SK-N-SH (cell line): ENCODE measurements around the gene TRIP4. TPM values are rescaled to one million over a fixed set of nuclear protein-coding genes. Genes with fewer than 3 reads are reported as not detected.

Source experiments
- CTCF ChIA-PET: fragments of 300-600, 350-600 bp; formaldehyde crosslinking; extraction: SDS; loops from one replicate; lab custom pipeline; 2021; lab: Yijun Ruan, JAX
- POLR2A ChIA-PET: fragments of 350-600 bp; sonication (Branson Sonifier 250); formaldehyde crosslinking; extraction: SDS; loops from one replicate; lab custom pipeline; 2020; ENCODE audit warnings: antibody characterized with exemption, inconsistent platforms; lab: Yijun Ruan, JAX
- DNase-seq: peaks from one replicate; pipeline ENCODE4 v3.0.0; 2012
- H2AFZ ChIP-seq: fragments of 200-600 bp; sonication (generic); 2 replicates; pipeline ENCODE4 v1.8.1; 2016; ENCODE audit warnings: antibody characterized with exemption, mild to moderate bottlenecking, low read depth
- H3F3A ChIP-seq: fragments of 200-600 bp; sonication (generic); replicated peaks from 2 replicates; pipeline ENCODE3; 2016; ENCODE audit warnings: antibody characterized with exemption, mild to moderate bottlenecking; ENCODE audit not compliant: insufficient read depth
- H3K27ac ChIP-seq, 2 experiments: fragments of 200-500 bp in 1 of 2; fragments of 200-600 bp in 1 of 2; sonication (Bioruptor generic) in 1 of 2; sonication (generic), shearing (Covaris generic) in 1 of 2; 2 replicates each; pipeline versions ENCODE4 v1.5.1 to v1.6.1; 2014 to 2016; ENCODE audit warnings: low read depth in 2 of 2, inconsistent platforms in 1 of 2, low read length in 1 of 2, mild to moderate bottlenecking in 1 of 2, mixed read lengths in 1 of 2
- H3K27me3 ChIP-seq: fragments of 200-600 bp; sonication (generic), shearing (Covaris generic); 2 replicates; pipeline ENCODE4 v1.6.1; 2016; ENCODE audit warnings: mixed run types; ENCODE audit not compliant: insufficient read depth
- H3K36me3 ChIP-seq, 2 experiments: fragments of 200-500 bp in 1 of 2; fragments of 200-600 bp in 1 of 2; sonication (Bioruptor generic) in 1 of 2; sonication (generic) in 1 of 2; replicated peaks in 1 of 2; 2 replicates each; pipeline versions ENCODE3 to v1.5.1; 2014 to 2016; ENCODE audit warnings: low read length in 1 of 2, mild to moderate bottlenecking in 1 of 2; ENCODE audit not compliant: insufficient read depth in 2 of 2, control insufficient read depth in 1 of 2
- H3K4me1 ChIP-seq, 2 experiments: fragments of 200-500 bp in 1 of 2; fragments of 200-600 bp in 1 of 2; sonication (Bioruptor generic) in 1 of 2; sonication (generic), shearing (Covaris generic) in 1 of 2; 2 replicates each; pipeline versions ENCODE4 v1.5.1 to v1.6.1; 2014 to 2016; ENCODE audit warnings: low read depth in 1 of 2, low read length in 1 of 2, mixed run types in 1 of 2; ENCODE audit not compliant: insufficient read depth in 2 of 2, control insufficient read depth in 1 of 2
- H3K4me2 ChIP-seq: fragments of 200-600 bp; sonication (generic), shearing (Covaris generic); 2 replicates; pipeline ENCODE4 v1.6.1; 2017; ENCODE audit warnings: mixed run types
- H3K4me3 ChIP-seq, 2 experiments: fragments of 200-500 bp in 1 of 2; fragments of 200-600 bp in 1 of 2; sonication (Bioruptor generic) in 1 of 2; sonication (generic), shearing (Covaris generic) in 1 of 2; 2 replicates each; pipeline versions ENCODE4 v1.5.1 to v1.8.1; 2014 to 2016; ENCODE audit warnings: low read depth in 2 of 2, inconsistent platforms in 1 of 2, low read length in 1 of 2, mild to moderate bottlenecking in 1 of 2, mixed read lengths in 1 of 2, moderate library complexity in 1 of 2
- H3K79me2 ChIP-seq: fragments of 200-600 bp; sonication (generic); 2 replicates; pipeline ENCODE4 v1.8.1; 2017; ENCODE audit warnings: mild to moderate bottlenecking; ENCODE audit not compliant: insufficient read depth
- H3K9ac ChIP-seq: fragments of 200-600 bp; sonication (generic); 2 replicates; pipeline ENCODE4 v1.6.1; 2017; ENCODE audit warnings: mixed run types
- H3K9me2 ChIP-seq: fragments of 200-600 bp; sonication (generic); 2 replicates; pipeline ENCODE4 v1.6.1; 2017; ENCODE audit warnings: mixed run types
- H3K9me3 ChIP-seq: fragments of 200-600 bp; sonication (generic); 2 replicates; pipeline ENCODE4 v1.6.1; 2017; ENCODE audit warnings: mixed run types, mild to moderate bottlenecking, moderate library complexity
- H4K20me1 ChIP-seq: fragments of 200-600 bp; sonication (generic); 2 replicates; pipeline ENCODE4 v1.6.1; 2017; ENCODE audit warnings: mild to moderate bottlenecking, mixed run types; ENCODE audit not compliant: insufficient read depth
- ELF1 ChIP-seq: IDR thresholded peaks from 2 replicates; pipeline ENCODE4 v1.4.0; 2012
- FOSL2 ChIP-seq: IDR thresholded peaks from 2 replicates; pipeline ENCODE4 v1.4.0; 2012; ENCODE audit warnings: low read depth, mild to moderate bottlenecking, moderate library complexity, borderline replicate concordance
- FOXM1 ChIP-seq: IDR thresholded peaks from 2 replicates; pipeline ENCODE4 v1.4.0; 2012; ENCODE audit warnings: low read depth, mild to moderate bottlenecking
- GABPA ChIP-seq: IDR thresholded peaks from 2 replicates; pipeline ENCODE4 v1.4.0; 2012; ENCODE audit warnings: low read depth, mild to moderate bottlenecking
- JUND ChIP-seq: IDR thresholded peaks from 2 replicates; pipeline ENCODE4 v1.4.0; 2012
- MAX ChIP-seq: IDR thresholded peaks from 2 replicates; pipeline ENCODE4 v1.4.0; 2012; ENCODE audit warnings: low read depth
- MEF2A ChIP-seq: IDR thresholded peaks from 2 replicates; pipeline ENCODE4 v1.4.0; 2012; ENCODE audit warnings: low read depth, borderline replicate concordance
- NFIC ChIP-seq: IDR thresholded peaks from 2 replicates; pipeline ENCODE4 v1.4.0; 2012; ENCODE audit warnings: borderline replicate concordance
- POLR2AphosphoS5 ChIP-seq: IDR thresholded peaks from 2 replicates; pipeline ENCODE4 v1.6.1; 2012; ENCODE audit warnings: low read depth, low read length
- RCOR1 ChIP-seq: fragments of 150-350 bp; IDR thresholded peaks from 2 replicates; pipeline ENCODE4 v1.6.1; 2017; ENCODE audit warnings: antibody characterized with exemption, low read length
- REST ChIP-seq: IDR thresholded peaks from 2 replicates; pipeline ENCODE4 v1.6.1; 2012; ENCODE audit warnings: mild to moderate bottlenecking, low read depth, low read length, moderate library complexity
- RXRA ChIP-seq: IDR thresholded peaks from 2 replicates; pipeline ENCODE4 v1.4.0; 2012; ENCODE audit warnings: low read depth, mild to moderate bottlenecking, borderline replicate concordance
- SIN3A ChIP-seq: IDR thresholded peaks from 2 replicates; pipeline ENCODE4 v1.6.1; 2012; ENCODE audit warnings: low read depth, mild to moderate bottlenecking, low read length, moderate library complexity, borderline replicate concordance
- USF1 ChIP-seq: IDR thresholded peaks from 2 replicates; pipeline ENCODE4 v1.4.0; 2012; ENCODE audit warnings: low read depth, borderline replicate concordance
- USF2 ChIP-seq: fragments of 150-350 bp; IDR thresholded peaks from 2 replicates; pipeline ENCODE4 v1.6.1; 2017; ENCODE audit warnings: antibody characterized with exemption, low read length, low read depth, borderline replicate concordance
- ZBTB33 ChIP-seq: IDR thresholded peaks from 2 replicates; pipeline ENCODE4 v1.4.0; 2012; ENCODE audit warnings: low read depth, borderline replicate concordance
- WGBS: methylation state at CpG from one replicate; pipeline ENCODE4 v1.1.6; 2017; ENCODE audit warnings: low lambda C conversion rate; 5-methylcytosine and 5-hydroxymethylcytosine counted together
- polyA plus RNA-seq, 3 experiments: library from polyadenylated mRNA; depleted of rRNA; stranded (reverse); fragments of >200 nt; gene quantifications; 2 replicates each; pipeline ENCODE4 v1.2.3, GENCODE V29; 2012

The TRIP4 gene
- polyA plus RNA-seq, 1 of the 3 experiments (the other 2 are of a cell fraction) = 14.5 TPM

- under 1% methylated on average over 30 of the region's 30 CpGs for WGBS
- H3K4me2 ChIP-seq = peak overlapping the region; percentile 71
These were observed 32.2 kb upstream of the TRIP4 start for GRCh38 chr15:64355348-64355943.

GRCh38 chr15:64355944-64356709 is 31.5 kb upstream of the TRIP4 start, which contains the start of gene CSNK1G1:
TSS of gene CSNK1G1 (minus strand) at chr15:64356173. CDS start at chr15:64300499, 55,674 bp downstream.
- H3K4me2 ChIP-seq = peak within 1 kb of the TSS; percentile 71
- H3K79me2 ChIP-seq = peaks cover 50% of the 10 kb centered on the region
- peaks cover 3 to 5% of the 10 kb centered on the region in 2 experiments; a peak in 3 of 4 replicates for H3K4me1 ChIP-seq
- H3K4me3 ChIP-seq = peak within 1 kb of the TSS; percentile 66 to 74
- ChIA-PET CTCF (interaction anchor here (0.6 to 2.5 kb wide), 8 partner anchors 13 to 325 kb away, joined by 3 to 13 read pairs (median 4); partner anchors contain the start of genes PPIB and SNX22), POLR2A (interaction anchor here (1.4 kb wide), 1 partner anchor 31 kb away, joined by 3 read pairs; the partner anchor contains the start of gene TRIP4)
- DNase-seq = peak; percentile 93
- peak within 1 kb of the TSS; percentile 81 to 85 for H3K27ac ChIP-seq
- WGBS = 1% methylated on average over 36 of the region's 42 CpGs
- no peaks in the 10 kb centered on the region for H3K9me3 ChIP-seq
- peak within 1 kb of the TSS; percentile 74 for H2AFZ ChIP-seq
- H3K9ac ChIP-seq = peak within 1 kb of the TSS; percentile 88
- H3K9me2 ChIP-seq = no peaks in the 10 kb centered on the region
- no peaks in the 10 kb centered on the region for H3K27me3 ChIP-seq
- peaks cover 0 to 4% of the 10 kb centered on the region in 2 experiments for H3K36me3 ChIP-seq
- H4K20me1 ChIP-seq = peaks cover under 1% of the 10 kb centered on the region; the same call in 1 of the 2 replicates
- peaks cover 22% of the 10 kb centered on the region for H3F3A ChIP-seq
- TF ChIP-seq MAX (peak; percentile 5; the same call in 1 of the 2 replicates), ZBTB33 (no peak), NFIC (no peak), USF1 (no peak), MEF2A (no peak), SIN3A (peak; percentile 80; the same call in 1 of the 2 replicates), JUND (no peak), RCOR1 (no peak), FOXM1 (no peak), FOSL2 (no peak), RXRA (no peak), ELF1 (peak; percentile 97), REST (no peak; the same call in 1 of the 2 replicates), POLR2AphosphoS5 (peak; percentile 67)

More at GRCh38 chr15:64355348-64355943, 32.2 kb upstream of the TRIP4 start:
- peaks cover 3 to 12% of the 10 kb centered on the region in 2 experiments; a peak in 3 of 4 replicates for H3K4me1 ChIP-seq
- peak overlapping the region; percentile 74; the same call in 1 of the 2 replicates for H2AFZ ChIP-seq
- H3K79me2 ChIP-seq = peaks cover 55% of the 10 kb centered on the region
- peaks cover 25% of the 10 kb centered on the region for H3F3A ChIP-seq
- CTCF ChIA-PET = interaction anchor here (0.5 to 2.5 kb wide), 10 partner anchors 14 to 326 kb away, joined by 3 to 13 read pairs (median 3); partner anchors contain the start of genes PPIB and SNX22
- peak overlapping the region; percentile 81 to 85 for H3K27ac ChIP-seq
- TF ChIP-seq USF2 (no peak), GABPA (peak; percentile 11; the same call in 1 of the 2 replicates)
- peaks cover 7% of the 10 kb centered on the region for H4K20me1 ChIP-seq
- H3K36me3 ChIP-seq = peaks cover 0 to 4% of the 10 kb centered on the region in 2 experiments
- no peaks in the 10 kb centered on the region for H3K9me2 ChIP-seq
- DNase-seq = peak; percentile 52
- H3K4me3 ChIP-seq = peak overlapping the region; percentile 66 to 74
- H3K9ac ChIP-seq = peak overlapping the region; percentile 88
- H3K27me3 ChIP-seq = no peaks in the 10 kb centered on the region
- no peaks in the 10 kb centered on the region for H3K9me3 ChIP-seq
- POLR2A ChIA-PET = interaction anchor here (0.9 to 1.4 kb wide), 2 partner anchors 10 to 32 kb away, joined by 3 read pairs; partner anchors contain the start of gene TRIP4
